Fibroblast of mammary gland (primary cell): Measurements from ENCODE around the gene IGFLR1.

Experiments
- DNase-seq: peaks from one replicate; pipeline ENCODE4 v3.0.0-alpha.2; 2010; ENCODE audit warnings: low read depth
- H3K4me3 ChIP-seq: 2 replicates; pipeline ENCODE4 v1.5.1; 2011; ENCODE audit warnings: low read depth, mild to moderate bottlenecking, low read length, moderate library complexity; ENCODE audit not compliant: control insufficient read depth
- TF ChIP-seq, protein P1 (sequence below): conservative IDR thresholded peaks from 2 replicates; pipeline ENCODE4 v1.5.1; 2011; ENCODE audit warnings: low read depth, low read length, inconsistent platforms; ENCODE audit not compliant: control insufficient read depth, insufficient read depth

Gene IGFLR1

DNA sequence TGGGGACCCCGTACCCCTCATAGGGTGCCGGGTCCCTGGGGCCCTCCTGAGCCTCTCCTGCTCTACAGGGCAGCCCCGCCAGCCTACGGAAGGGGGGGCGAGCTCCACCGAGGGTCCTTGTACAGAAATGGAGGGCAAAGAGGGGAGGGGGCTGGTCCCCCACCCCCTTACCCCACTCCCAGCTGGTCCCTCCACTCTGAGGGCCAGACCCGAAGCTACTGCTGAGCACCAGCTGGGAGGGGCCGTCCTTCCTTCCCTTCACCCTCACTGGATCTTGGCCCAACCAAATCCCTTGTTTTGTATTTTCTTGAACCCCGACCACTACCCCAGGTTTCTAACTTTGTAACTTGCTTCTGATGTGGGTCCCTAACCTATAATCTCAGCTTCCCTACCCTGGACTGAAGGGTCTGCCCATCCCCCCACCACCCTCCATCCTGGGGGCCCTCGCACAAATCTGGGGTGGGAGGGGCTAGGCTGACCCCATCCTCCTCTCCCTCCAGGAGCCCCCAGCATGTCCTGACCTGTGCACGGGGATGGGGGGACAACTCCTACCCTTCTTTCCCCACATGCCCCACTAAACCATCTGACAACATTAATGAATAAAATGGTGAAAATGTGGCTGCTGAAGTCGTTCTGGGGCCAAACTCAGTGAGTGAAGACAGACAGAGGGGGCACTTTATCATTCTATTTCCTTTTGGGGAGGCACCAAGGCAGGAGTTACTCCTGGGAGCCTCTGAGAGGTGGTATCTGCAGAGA, 46.1 kb upstream of the IGFLR1 start:
- H3K4me3 ChIP-seq: no peak overlapping the region
- DNase-seq: no peak
- TF ChIP-seq, protein P1, sequence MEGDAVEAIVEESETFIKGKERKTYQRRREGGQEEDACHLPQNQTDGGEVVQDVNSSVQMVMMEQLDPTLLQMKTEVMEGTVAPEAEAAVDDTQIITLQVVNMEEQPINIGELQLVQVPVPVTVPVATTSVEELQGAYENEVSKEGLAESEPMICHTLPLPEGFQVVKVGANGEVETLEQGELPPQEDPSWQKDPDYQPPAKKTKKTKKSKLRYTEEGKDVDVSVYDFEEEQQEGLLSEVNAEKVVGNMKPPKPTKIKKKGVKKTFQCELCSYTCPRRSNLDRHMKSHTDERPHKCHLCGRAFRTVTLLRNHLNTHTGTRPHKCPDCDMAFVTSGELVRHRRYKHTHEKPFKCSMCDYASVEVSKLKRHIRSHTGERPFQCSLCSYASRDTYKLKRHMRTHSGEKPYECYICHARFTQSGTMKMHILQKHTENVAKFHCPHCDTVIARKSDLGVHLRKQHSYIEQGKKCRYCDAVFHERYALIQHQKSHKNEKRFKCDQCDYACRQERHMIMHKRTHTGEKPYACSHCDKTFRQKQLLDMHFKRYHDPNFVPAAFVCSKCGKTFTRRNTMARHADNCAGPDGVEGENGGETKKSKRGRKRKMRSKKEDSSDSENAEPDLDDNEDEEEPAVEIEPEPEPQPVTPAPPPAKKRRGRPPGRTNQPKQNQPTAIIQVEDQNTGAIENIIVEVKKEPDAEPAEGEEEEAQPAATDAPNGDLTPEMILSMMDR: no peak

DNA sequence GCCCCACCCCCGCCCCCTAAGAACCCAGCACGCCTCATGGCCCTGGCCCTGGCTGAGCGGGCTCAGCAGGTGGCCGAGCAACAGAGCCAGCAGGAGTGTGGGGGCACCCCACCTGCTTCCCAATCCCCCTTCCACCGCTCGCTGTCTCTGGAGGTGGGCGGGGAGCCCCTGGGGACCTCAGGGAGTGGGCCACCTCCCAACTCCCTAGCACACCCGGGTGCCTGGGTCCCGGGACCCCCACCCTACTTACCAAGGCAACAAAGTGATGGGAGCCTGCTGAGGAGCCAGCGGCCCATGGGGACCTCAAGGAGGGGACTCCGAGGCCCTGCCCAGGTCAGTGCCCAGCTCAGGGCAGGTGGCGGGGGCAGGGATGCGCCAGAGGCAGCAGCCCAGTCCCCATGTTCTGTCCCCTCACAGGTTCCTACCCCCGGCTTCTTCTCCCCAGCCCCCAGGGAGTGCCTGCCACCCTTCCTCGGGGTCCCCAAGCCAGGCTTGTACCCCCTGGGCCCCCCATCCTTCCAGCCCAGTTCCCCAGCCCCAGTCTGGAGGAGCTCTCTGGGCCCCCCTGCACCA, 45.1 kb upstream of the IGFLR1 start:
- DNase-seq: no peak
- no peak overlapping the region for H3K4me3 ChIP-seq
- TF ChIP-seq, protein P1: no peak

DNA sequence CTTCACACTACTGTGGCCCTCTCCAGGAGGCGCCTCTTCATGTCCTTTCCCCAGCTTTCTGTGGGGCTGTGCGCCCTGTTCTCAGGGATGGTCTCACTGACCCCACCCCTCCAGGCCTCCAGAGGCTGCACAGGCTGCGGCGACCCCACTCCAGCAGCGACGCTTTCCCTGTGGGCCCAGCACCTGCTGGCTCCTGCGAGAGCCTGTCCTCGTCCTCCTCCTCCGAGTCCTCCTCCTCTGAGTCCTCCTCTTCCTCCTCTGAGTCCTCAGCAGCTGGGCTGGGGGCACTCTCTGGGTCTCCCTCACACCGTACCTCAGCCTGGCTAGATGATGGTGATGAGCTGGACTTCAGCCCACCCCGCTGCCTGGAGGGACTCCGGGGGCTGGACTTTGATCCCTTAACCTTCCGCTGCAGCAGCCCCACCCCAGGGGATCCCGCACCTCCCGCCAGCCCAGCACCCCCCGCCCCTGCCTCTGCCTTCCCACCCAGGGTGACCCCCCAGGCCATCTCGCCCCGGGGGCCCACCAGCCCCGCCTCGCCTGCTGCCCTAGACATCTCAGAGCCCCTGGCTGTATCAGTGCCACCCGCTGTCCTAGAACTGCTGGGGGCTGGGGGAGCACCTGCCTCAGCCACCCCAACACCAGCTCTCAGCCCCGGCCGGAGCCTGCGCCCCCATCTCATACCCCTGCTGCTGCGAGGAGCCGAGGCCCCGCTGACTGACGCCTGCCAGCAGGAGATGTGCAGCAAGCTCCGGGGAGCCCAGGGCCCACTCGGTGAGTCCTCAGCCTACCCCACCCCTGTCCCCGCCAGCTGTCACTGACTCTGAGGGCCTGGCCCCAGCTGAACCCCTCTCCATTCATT, 44.3 kb upstream of the IGFLR1 start:
- no peak overlapping the region for H3K4me3 ChIP-seq
- TF ChIP-seq, protein P1: no peak

DNA sequence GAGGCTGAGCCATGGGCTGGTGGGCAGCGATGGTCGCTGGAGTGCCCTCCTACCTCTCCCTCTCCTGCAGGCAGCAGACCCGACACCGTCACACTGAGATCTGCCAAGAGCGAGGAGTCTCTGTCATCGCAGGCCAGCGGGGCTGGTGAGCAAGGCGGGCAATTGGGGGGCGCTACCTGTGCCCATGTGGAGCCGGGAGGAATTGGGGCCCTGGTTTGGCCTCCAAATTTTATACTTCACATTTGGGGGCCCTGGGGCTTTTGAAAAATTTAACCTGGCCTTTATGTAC, 43.0 kb upstream of the IGFLR1 start:
- H3K4me3 ChIP-seq: no peak overlapping the region
- no peak for DNase-seq
- TF ChIP-seq, protein P1: no peak

More for the DNA sequence above, 44.3 kb upstream of the IGFLR1 start:
- DNase-seq: no peak

DNA sequence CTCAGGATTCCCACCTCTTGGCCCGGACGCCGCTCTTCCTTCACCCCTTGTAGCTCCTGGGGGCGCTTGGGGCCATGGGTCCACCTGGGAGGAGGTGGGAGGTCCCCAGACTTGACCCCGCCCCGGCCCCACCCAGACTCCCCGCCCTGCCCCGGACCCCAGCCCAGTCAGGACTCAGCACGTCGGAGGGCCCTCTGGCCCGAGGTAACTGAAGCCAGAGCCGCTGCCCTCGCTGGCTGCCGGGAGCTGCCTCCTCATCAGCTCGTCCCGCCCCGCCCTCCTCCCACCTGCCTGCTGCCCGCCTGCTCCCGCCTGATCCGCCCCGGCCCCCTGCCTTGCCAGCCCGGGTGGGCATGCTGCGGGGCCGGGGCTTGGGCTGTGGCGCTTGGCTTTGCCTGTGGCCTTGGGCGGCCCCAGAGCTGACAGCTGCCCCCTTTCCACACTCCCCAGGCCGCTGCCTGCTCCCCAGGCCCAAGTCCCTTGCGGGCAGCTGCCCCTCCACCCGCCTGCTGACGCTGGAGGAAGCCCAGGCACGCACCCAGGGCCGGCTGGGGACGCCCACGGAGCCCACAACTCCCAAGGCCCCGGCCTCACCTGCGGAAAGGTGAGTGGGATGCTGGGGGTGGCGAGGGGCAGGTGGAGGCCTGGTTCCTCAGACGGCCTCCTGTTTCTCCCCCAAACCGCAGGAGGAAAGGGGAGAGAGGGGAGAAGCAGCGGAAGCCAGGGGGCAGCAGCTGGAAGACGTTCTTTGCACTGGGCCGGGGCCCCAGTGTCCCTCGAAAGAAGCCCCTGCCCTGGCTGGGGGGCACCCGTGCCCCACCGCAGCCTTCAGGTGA, 42.5 kb upstream of the IGFLR1 start:
- TF ChIP-seq, protein P1: no peak
- H3K4me3 ChIP-seq: no peak overlapping the region
- DNase-seq: no peak
